OCI-LY7 (cell line): ENCODE measurements around the gene WDFY2. TPM values are rescaled to one million over a fixed set of nuclear protein-coding genes. Genes with fewer than 3 reads are reported as not detected.

Experiments used
- BruUV-seq: library from RNA; stranded (reverse); fragments of 400-500 nt; replicated peaks from 2 replicates; lab custom pipeline; 2021; lab: Mats Ljungman, UMichigan
- CTCF ChIA-PET: fragments of 300-600 bp; sonication (Branson Sonifier 250); formaldehyde crosslinking; loops from one replicate; lab custom pipeline; 2022; ENCODE audit warnings: antibody characterized with exemption; ENCODE audit not compliant: unreplicated experiment; lab: Charles Lee
- POLR2A ChIA-PET: fragments of 300-600 bp; sonication (Branson Sonifier 250); formaldehyde crosslinking; loops from one replicate; lab custom pipeline; 2022; ENCODE audit warnings: antibody characterized with exemption; lab: Charles Lee
- DNase-seq: peaks from one replicate; pipeline ENCODE4 v3.0.0-alpha.2; 2015; ENCODE audit warnings: low spot score
- H2AFZ ChIP-seq: fragments of 200-600 bp; sonication (generic), shearing (Covaris generic); 2 replicates; pipeline ENCODE4 v1.6.1; 2014; ENCODE audit warnings: mild to moderate bottlenecking, antibody characterized with exemption, low read length, moderate library complexity
- H3K27ac ChIP-seq: fragments of 200-600 bp; sonication (generic); 2 replicates; pipeline ENCODE4 v1.5.1; 2014; ENCODE audit warnings: mixed run types, low read depth, mild to moderate bottlenecking, moderate library complexity, low read length, inconsistent platforms; ENCODE audit not compliant: poor library complexity, severe bottlenecking
- H3K36me3 ChIP-seq: fragments of 200-600 bp; sonication (generic); 2 replicates; pipeline ENCODE4 v1.6.1; 2014; ENCODE audit warnings: mild to moderate bottlenecking, antibody characterized with exemption, low read length, moderate library complexity, mixed read lengths; ENCODE audit not compliant: insufficient read depth
- H3K4me1 ChIP-seq: fragments of 200-600 bp; sonication (generic); 2 replicates; pipeline ENCODE4 v1.5.1; 2014; ENCODE audit warnings: mild to moderate bottlenecking, low read length; ENCODE audit not compliant: insufficient read depth, poor library complexity, severe bottlenecking
- H3K4me2 ChIP-seq: fragments of 200-600 bp; sonication (generic); 2 replicates; pipeline ENCODE4 v1.6.1; 2014; ENCODE audit warnings: mild to moderate bottlenecking, low read length
- H3K4me3 ChIP-seq: fragments of 200-600 bp; sonication (generic); 2 replicates; pipeline ENCODE4 v1.5.1; 2014; ENCODE audit warnings: mild to moderate bottlenecking, low read depth, low read length; ENCODE audit not compliant: poor library complexity, severe bottlenecking
- H3K79me2 ChIP-seq: fragments of 200-600 bp; sonication (generic); 2 replicates; pipeline ENCODE4 v1.6.1; 2016; ENCODE audit warnings: low read depth, mild to moderate bottlenecking, low read length, moderate library complexity, mixed read lengths; ENCODE audit not compliant: insufficient read depth
- H3K9me2 ChIP-seq: fragments of 200-600 bp; sonication (generic); 2 replicates; pipeline ENCODE4 v1.6.1; 2016; ENCODE audit warnings: mild to moderate bottlenecking, low read length, mixed read lengths; ENCODE audit not compliant: insufficient read depth
- H3K9me3 ChIP-seq: fragments of 200-600 bp; sonication (generic); 2 replicates; pipeline ENCODE4 v1.6.1; 2014; ENCODE audit warnings: mild to moderate bottlenecking, mixed run types, low read length, mixed read lengths
- H4K20me1 ChIP-seq: fragments of 200-600 bp; sonication (generic); 2 replicates; pipeline ENCODE4 v1.6.1; 2014; ENCODE audit warnings: mild to moderate bottlenecking, antibody characterized with exemption, low read length, moderate library complexity, mixed read lengths; ENCODE audit not compliant: insufficient read depth
- EZH2phosphoT487 ChIP-seq: fragments of 200-600 bp; sonication (generic); IDR thresholded peaks from 2 replicates; pipeline ENCODE4 v1.6.1; 2018; ENCODE audit warnings: low read depth, borderline replicate concordance, mild to moderate bottlenecking, mixed run types, antibody characterized with exemption, low read length, moderate library complexity, mixed read lengths
- intact Hi-C: fragments of 100-400 bp; cut with micrococcal nuclease; formaldehyde crosslinking; loops from one replicate; pipeline ENCODE4 v1.10.0; 2022; ENCODE audit not compliant: unreplicated experiment
- total RNA-seq, 2 experiments: library from RNA; depleted of rRNA in 1 of 2; stranded (reverse); fragments of >200 nt in 1 of 2; shearing (Covaris generic) in 1 of 2; gene quantifications; 2 replicates each; pipeline ENCODE4 v1.2.3, GENCODE V29; 2014 to 2022
- TF ChIP-seq, protein P1 (sequence below): fragments of 200-600 bp; sonication (generic); conservative IDR thresholded peaks from 2 replicates; pipeline ENCODE4 v1.5.1; 2014; ENCODE audit warnings: mild to moderate bottlenecking, antibody characterized with exemption, low read length, moderate library complexity, mixed read lengths

The WDFY2 gene
- total RNA-seq, 2 experiments from 2014 or later: 6.4 to 18.1 TPM

DNA sequence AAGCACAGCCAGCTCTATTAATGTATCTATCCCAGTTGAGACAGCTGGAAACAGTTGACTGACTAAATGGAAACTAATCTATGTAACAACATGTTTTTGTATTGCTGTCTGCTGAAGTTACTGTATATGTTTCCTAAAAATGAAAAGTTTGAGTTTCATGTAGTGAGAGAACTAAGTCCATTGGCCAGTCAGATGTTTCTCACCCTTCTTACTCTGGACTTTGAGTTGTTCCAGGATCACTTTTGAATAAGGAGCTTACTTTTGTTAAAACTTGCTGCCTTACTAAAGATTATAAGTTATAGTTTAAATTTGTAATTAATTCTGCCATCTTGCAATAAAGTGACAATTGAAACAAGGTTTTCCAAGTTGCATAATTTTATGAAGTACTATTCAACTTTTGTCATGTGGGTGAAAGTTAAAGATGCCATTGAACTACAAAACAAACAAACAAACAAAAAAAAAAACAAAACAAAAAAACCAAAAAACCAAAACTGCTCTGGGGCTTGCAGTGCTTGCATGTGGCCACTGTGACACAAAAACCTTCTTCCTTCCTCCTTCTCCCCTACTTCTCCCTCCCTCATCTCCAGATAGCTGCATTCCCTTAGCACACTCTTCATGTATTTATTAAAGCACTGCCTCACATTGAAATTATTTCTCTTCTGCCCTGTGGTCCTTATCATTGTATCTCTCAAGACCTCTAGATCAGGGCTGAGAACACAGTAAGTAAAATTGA is 15.3 kb downstream of the WDFY2 start:
- no peaks in the 10 kb centered on the region for H3K9me3 ChIP-seq
- H3K79me2 ChIP-seq: peaks cover 1% of the 10 kb centered on the region; the same call in 1 of the 2 replicates
- H3K4me1 ChIP-seq: no peaks in the 10 kb centered on the region
- intact Hi-C loops: no loop called here
- TF ChIP-seq, protein P1, sequence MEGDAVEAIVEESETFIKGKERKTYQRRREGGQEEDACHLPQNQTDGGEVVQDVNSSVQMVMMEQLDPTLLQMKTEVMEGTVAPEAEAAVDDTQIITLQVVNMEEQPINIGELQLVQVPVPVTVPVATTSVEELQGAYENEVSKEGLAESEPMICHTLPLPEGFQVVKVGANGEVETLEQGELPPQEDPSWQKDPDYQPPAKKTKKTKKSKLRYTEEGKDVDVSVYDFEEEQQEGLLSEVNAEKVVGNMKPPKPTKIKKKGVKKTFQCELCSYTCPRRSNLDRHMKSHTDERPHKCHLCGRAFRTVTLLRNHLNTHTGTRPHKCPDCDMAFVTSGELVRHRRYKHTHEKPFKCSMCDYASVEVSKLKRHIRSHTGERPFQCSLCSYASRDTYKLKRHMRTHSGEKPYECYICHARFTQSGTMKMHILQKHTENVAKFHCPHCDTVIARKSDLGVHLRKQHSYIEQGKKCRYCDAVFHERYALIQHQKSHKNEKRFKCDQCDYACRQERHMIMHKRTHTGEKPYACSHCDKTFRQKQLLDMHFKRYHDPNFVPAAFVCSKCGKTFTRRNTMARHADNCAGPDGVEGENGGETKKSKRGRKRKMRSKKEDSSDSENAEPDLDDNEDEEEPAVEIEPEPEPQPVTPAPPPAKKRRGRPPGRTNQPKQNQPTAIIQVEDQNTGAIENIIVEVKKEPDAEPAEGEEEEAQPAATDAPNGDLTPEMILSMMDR: 0 out of 2 replicates have a peak, but pooled peaks have one; percentile 20
- no peak for TF ChIP-seq EZH2phosphoT487
- H3K4me3 ChIP-seq: no peak overlapping the region
- ChIA-PET POLR2A (interaction anchor here (0.6 to 1.3 kb wide), 5 partner anchors 14 to 194 kb away, joined by 3 to 6 read pairs (median 4); no protein-coding TSS in a partner anchor), CTCF (no interaction called here)
- no TSS peak for BruUV-seq
- H3K9me2 ChIP-seq: no peaks in the 10 kb centered on the region
- no peak overlapping the region for H3K4me2 ChIP-seq
- H3K27ac ChIP-seq: no peak overlapping the region
- no peak for DNase-seq
- H2AFZ ChIP-seq: no peak overlapping the region
- H4K20me1 ChIP-seq: no peaks in the 10 kb centered on the region
- H3K36me3 ChIP-seq: no peaks in the 10 kb centered on the region

DNA sequence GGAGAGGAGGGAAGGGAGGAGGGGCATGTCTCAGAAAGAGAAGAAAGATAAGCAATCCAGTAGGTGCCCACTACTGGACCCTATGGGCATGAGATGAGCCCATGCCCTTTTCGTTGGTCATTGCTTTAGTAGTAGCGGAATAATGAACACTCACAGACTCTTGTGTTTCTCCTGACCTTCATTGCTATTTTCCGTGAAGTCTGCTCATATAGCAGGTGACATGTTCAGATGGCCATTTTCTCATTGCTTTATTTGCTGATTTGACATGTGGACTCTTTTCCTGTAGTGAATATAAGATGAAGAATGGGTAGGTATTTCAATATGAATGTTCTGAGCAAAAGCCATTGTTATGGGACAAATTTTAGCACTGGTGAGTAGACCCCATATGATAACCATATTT is 16.4 kb downstream of the WDFY2 start:
- Histone ChIP-seq H2AFZ (no peak overlapping the region), H3K4me2 (no peak overlapping the region), H3K9me2 (no peaks in the 10 kb centered on the region), H3K36me3 (no peaks in the 10 kb centered on the region), H3K79me2 (no peaks in the 10 kb centered on the region), H3K4me1 (no peaks in the 10 kb centered on the region), H4K20me1 (no peaks in the 10 kb centered on the region), H3K4me3 (no peak overlapping the region), H3K9me3 (no peaks in the 10 kb centered on the region), H3K27ac (no peak overlapping the region)
- intact Hi-C loops: no loop called here
- TF ChIP-seq EZH2phosphoT487: no peak
- TF ChIP-seq, protein P1: no peak
- DNase-seq: no peak
- ChIA-PET POLR2A (no interaction called here), CTCF (no interaction called here)
- no TSS peak for BruUV-seq
